ENCODE results near the gene TNFRSF21.

TNFRSF21 gene

DNA sequence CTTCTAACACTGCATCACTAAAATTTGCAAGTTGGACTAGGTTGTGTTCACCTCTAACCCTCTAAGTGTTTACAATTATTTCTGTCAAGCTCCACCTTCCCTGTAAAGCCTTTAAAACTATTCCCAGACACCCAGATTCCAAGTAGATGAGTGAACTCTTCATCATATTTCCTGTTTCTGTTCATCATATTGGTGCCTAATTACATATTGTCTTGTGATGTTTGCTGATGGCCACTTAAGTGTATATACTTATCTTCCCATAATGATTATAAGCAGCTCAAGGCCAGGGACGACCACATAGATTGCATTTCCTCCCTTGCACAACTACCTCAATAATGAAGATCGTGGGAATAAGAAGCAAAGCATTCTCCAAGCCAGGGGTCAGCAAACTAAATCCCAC, 16.8 kb downstream of the TNFRSF21 start:
- H3K27me3 ChIP-seq (ENCODE audit: insufficient read depth, poor library complexity, severe bottlenecking) = no peaks in the 10 kb centered on the region
- DNase-seq (ENCODE audit: low spot score) (no peak), ATAC-seq (ENCODE audit: low read depth) (peak; percentile 70)
- peak overlapping the region; percentile 27 for H3K27ac ChIP-seq (ENCODE audit: poor library complexity, severe bottlenecking)
- H3K9me3 ChIP-seq (ENCODE audit: severe bottlenecking) = no peaks in the 10 kb centered on the region
- no peak overlapping the region for H3K4me3 ChIP-seq (ENCODE audit: severe bottlenecking)
- H3K36me3 ChIP-seq (ENCODE audit: low read depth) = 0 out of 2 replicates have a peak, but pooled peaks cover 2% of the 10 kb centered on the region
- TF ChIP-seq, protein P1, sequence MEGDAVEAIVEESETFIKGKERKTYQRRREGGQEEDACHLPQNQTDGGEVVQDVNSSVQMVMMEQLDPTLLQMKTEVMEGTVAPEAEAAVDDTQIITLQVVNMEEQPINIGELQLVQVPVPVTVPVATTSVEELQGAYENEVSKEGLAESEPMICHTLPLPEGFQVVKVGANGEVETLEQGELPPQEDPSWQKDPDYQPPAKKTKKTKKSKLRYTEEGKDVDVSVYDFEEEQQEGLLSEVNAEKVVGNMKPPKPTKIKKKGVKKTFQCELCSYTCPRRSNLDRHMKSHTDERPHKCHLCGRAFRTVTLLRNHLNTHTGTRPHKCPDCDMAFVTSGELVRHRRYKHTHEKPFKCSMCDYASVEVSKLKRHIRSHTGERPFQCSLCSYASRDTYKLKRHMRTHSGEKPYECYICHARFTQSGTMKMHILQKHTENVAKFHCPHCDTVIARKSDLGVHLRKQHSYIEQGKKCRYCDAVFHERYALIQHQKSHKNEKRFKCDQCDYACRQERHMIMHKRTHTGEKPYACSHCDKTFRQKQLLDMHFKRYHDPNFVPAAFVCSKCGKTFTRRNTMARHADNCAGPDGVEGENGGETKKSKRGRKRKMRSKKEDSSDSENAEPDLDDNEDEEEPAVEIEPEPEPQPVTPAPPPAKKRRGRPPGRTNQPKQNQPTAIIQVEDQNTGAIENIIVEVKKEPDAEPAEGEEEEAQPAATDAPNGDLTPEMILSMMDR (IDR thresholded peaks at IDR 0.05; ENCODE audit: poor library complexity, severe bottlenecking) = no peak
- H3K4me1 ChIP-seq (ENCODE audit: insufficient read depth, poor library complexity, severe bottlenecking) = peaks cover 9% of the 10 kb centered on the region

DNA sequence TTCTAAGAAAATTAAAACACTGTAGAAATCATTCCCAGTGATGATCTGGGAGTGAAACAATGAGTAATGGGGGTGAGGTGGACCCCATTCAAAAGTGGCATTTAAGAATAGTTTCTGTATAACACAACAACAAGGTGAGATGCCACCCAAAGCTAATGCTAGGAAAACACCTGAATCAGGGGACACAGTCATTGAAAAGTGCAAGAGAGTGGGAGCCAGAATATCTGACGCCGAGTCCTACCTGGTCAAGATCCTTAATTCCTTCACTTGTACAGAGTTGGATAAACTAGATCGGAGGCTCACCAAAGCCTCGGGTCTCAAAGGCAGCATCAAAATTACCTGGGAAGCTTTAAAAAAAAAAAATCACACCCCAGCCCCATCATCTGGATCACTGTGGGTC, 17.7 kb downstream of the TNFRSF21 start:
- ATAC-seq (ENCODE audit: low read depth) = no peak
- Histone ChIP-seq H3K36me3 (ENCODE audit: low read depth) (0 out of 2 replicates have a peak, but pooled peaks cover 2% of the 10 kb centered on the region), H3K4me1 (ENCODE audit: insufficient read depth, poor library complexity, severe bottlenecking) (peaks cover 9% of the 10 kb centered on the region), H3K4me3 (ENCODE audit: severe bottlenecking) (no peak overlapping the region), H3K27me3 (ENCODE audit: insufficient read depth, poor library complexity, severe bottlenecking) (no peaks in the 10 kb centered on the region), H3K27ac (ENCODE audit: poor library complexity, severe bottlenecking) (no peak overlapping the region), H3K9me3 (ENCODE audit: severe bottlenecking) (no peaks in the 10 kb centered on the region)
- TF ChIP-seq, protein P1 (IDR thresholded peaks at IDR 0.05; ENCODE audit: poor library complexity, severe bottlenecking) = no peak
- DNase-seq (ENCODE audit: low spot score) = no peak

DNA sequence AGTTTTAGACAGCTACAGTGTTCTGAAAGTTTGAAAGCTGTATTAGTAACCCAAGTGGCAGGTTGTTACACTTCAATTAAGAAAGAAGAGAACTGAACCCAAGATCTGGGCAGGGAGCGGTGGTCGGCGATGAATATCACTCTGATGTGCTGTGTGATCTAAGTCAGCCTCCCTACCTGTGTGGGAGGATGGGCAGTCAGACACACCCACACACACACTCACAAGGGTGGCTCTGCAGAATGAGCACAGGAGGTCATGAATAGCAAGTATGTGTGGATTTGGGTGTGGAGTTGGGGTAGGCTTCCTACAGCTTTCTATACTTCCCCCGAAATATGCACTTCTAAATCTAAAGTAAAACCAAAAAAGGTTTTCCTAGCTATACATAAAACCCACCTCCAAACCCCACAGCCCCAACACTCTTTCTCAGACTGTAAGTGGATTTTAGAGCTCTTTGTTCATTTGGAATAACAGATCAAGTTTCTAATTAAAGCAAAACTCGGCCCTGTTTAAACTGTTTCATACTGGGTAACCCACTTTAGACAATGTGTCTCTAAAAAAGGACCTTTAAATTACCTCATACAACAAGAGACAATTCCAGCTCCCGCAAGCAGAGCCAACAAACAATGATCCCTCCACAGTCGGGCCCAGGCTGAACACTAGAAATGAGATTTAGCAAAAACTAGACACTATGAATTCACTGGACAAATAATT, 19.4 kb downstream of the TNFRSF21 start:
- Histone ChIP-seq H3K27ac (ENCODE audit: poor library complexity, severe bottlenecking) (no peak overlapping the region), H3K27me3 (ENCODE audit: insufficient read depth, poor library complexity, severe bottlenecking) (no peaks in the 10 kb centered on the region), H3K4me1 (ENCODE audit: insufficient read depth, poor library complexity, severe bottlenecking) (peaks cover 9% of the 10 kb centered on the region), H3K9me3 (ENCODE audit: severe bottlenecking) (no peaks in the 10 kb centered on the region), H3K4me3 (ENCODE audit: severe bottlenecking) (no peak overlapping the region), H3K36me3 (ENCODE audit: low read depth) (peaks cover 18% of the 10 kb centered on the region)
- TF ChIP-seq, protein P1 (IDR thresholded peaks at IDR 0.05; ENCODE audit: poor library complexity, severe bottlenecking) = no peak
- no peak for ATAC-seq (ENCODE audit: low read depth)
- DNase-seq (ENCODE audit: low spot score) = no peak

DNA sequence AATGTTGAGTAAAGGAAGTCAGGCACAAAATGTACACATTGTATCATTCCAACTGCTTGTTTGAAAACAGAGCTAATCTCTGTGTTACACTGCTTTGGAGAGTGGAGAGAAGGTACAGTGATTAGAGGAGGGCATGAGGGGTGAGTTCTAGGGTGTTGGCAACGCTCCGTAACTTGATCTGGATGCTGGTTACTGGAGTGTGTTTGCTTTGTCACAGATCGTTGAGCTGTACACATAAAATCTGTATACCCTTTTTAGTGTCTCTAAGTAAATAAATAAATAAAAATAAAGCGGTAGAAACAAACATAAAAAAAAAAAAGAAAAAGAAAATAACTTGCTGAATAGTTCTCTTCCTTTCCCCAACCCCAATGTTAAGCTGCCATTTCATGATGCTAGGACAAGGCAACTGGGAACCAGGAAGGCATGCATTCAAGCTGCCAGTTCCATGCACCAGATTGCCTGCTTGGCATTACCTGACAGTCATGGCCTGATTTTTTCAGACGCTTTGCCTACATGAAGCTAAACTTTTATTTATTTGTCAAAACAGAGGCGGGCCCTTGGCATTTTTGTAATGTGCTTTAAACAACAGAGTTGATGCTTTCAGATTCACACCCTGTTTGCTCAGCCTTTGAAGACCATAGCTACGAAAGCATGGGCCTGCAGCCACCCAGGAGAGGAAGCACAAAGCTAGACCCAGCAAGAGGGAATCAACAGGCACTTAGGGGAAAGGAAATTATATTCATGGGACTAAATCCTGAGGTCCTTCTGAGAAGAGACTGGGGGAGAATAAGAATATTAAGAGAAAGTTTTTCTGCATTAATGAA, 21.2 kb downstream of the TNFRSF21 start:
- Histone ChIP-seq H3K36me3 (ENCODE audit: low read depth) (peaks cover 34% of the 10 kb centered on the region), H3K27ac (ENCODE audit: poor library complexity, severe bottlenecking) (no peak overlapping the region), H3K4me3 (ENCODE audit: severe bottlenecking) (no peak overlapping the region), H3K9me3 (ENCODE audit: severe bottlenecking) (no peaks in the 10 kb centered on the region), H3K27me3 (ENCODE audit: insufficient read depth, poor library complexity, severe bottlenecking) (no peaks in the 10 kb centered on the region), H3K4me1 (ENCODE audit: insufficient read depth, poor library complexity, severe bottlenecking) (peaks cover 7% of the 10 kb centered on the region)
- TF ChIP-seq, protein P1 (IDR thresholded peaks at IDR 0.05; ENCODE audit: poor library complexity, severe bottlenecking) = no peak
- no peak for DNase-seq (ENCODE audit: low spot score)
- ATAC-seq (ENCODE audit: low read depth) = no peak

Measured in RWPE2 (cell line).